Activated CD8-positive, alpha-beta memory T cell treated with anti-CD3 and anti-CD28 coated beads for 24 hours (primary cell): ENCODE measurements around the gene MCC.
"Not testable (repeated sequence)": the region's sequence is repeated elsewhere in the genome, so short reads cannot be mapped to it uniquely, and the experiment has no call there.

Source experiments
- DNase-seq: peaks from one replicate; pipeline ENCODE4 v3.0.0-alpha.2; 2020

Gene MCC

GRCh38 chr5:113405530-113405929 lies 82.7 kb downstream of the MCC start:
- no peak for DNase-seq

GRCh38 chr5:113404269-113404668 lies 84.0 kb downstream of the MCC start:
- DNase-seq, result no peak

GRCh38 chr5:113397986-113398385 lies 90.3 kb downstream of the MCC start:
- not testable (repeated sequence) for DNase-seq

- no peak for DNase-seq
Measured at GRCh38 chr5:113397046-113397445, 91.2 kb downstream of the MCC start.

GRCh38 chr5:113394658-113395057 lies 93.6 kb downstream of the MCC start:
- no peak for DNase-seq

GRCh38 chr5:113390224-113390623 lies 98.0 kb downstream of the MCC start:
- DNase-seq, result no peak

- no peak for DNase-seq
Measured at GRCh38 chr5:113389116-113389515, 99.1 kb downstream of the MCC start.

- no peak for DNase-seq
Measured at GRCh38 chr5:113387844-113388243, 100.4 kb downstream of the MCC start.

GRCh38 chr5:113384782-113385285 lies 103.4 kb downstream of the MCC start:
- DNase-seq, result no peak

GRCh38 chr5:113382731-113383130 lies 105.5 kb downstream of the MCC start:
- no peak for DNase-seq

GRCh38 chr5:113381791-113382190 lies 106.5 kb downstream of the MCC start:
- DNase-seq, result no peak

- DNase-seq, result no peak
Measured at GRCh38 chr5:113380807-113381326, 107.4 kb downstream of the MCC start.

GRCh38 chr5:113379936-113380806 lies 108.1 kb downstream of the MCC start:
- DNase-seq, result no peak

- peak; percentile 74 for DNase-seq
Measured at GRCh38 chr5:113378959-113379541, 109.2 kb downstream of the MCC start.

GRCh38 chr5:113378514-113378913 lies 109.7 kb downstream of the MCC start:
- no peak for DNase-seq

- no peak for DNase-seq
Measured at GRCh38 chr5:113378081-113378480, 110.2 kb downstream of the MCC start.

GRCh38 chr5:113376640-113377039 lies 111.6 kb downstream of the MCC start:
- no peak for DNase-seq

- no peak for DNase-seq
Measured at GRCh38 chr5:113375480-113376060, 112.7 kb downstream of the MCC start.

- no peak for DNase-seq
Measured at GRCh38 chr5:113373426-113373825, 114.8 kb downstream of the MCC start.

GRCh38 chr5:113371721-113372196 lies 116.5 kb downstream of the MCC start:
- no peak for DNase-seq

- DNase-seq, result no peak
Measured at GRCh38 chr5:113367586-113367985, 120.7 kb downstream of the MCC start.

- no peak for DNase-seq
Measured at GRCh38 chr5:113364466-113364865, 123.8 kb downstream of the MCC start.

GRCh38 chr5:113361701-113362100 lies 126.6 kb downstream of the MCC start:
- DNase-seq, result no peak

- no peak for DNase-seq
Measured at GRCh38 chr5:113359419-113359818, 128.8 kb downstream of the MCC start.
